HG03045 (cell line): ENCODE data around the gene CCDC61.

Experiments
- ATAC-seq: cut with Tn5 transposase; IDR thresholded peaks from one replicate; pipeline ENCODE4 v1.9.1; 2021; ENCODE audit warnings: mild to moderate bottlenecking, moderate library complexity; ENCODE audit not compliant: unreplicated experiment

Gene CCDC61

DNA sequence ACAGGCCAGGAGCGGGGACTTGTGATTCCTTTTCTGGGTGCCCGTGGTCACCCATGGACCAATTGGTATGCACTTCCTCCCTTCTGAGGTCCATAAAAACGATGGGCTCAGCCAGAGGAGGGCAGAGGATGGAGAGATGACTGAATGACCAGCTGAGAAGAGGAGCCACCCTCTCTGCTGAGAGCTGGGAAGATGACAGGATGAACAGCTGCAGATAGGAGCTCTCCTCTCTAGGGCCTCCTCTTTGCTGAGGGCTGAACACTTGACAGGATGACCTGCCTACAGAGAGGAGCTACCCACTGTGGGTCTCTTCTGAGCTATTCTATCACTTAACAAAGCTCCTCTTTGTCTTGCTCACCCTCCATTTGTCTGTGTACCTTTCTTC is 41.5 kb downstream of the CCDC61 start:
- ATAC-seq: no peak

DNA sequence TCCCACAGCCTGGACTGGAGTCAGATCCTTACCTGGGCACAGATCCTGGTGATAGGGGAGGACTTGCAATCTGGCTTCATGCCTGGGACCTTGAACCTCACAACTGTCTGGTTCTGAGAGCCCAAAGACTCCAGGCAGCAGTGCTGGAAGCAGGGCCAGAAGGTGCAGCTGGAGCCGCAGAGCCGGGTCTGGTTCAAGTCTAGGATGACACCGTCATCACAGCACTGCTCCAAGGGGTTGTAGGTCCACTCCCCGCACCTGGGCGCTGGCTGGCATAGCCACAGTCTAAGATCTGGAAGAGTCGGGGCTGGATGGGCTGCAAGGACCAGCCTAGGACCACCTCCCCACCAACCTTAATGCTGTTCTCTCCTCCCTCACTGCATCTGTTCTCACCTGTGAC is 44.9 kb downstream of the CCDC61 start:
- no peak for ATAC-seq

DNA sequence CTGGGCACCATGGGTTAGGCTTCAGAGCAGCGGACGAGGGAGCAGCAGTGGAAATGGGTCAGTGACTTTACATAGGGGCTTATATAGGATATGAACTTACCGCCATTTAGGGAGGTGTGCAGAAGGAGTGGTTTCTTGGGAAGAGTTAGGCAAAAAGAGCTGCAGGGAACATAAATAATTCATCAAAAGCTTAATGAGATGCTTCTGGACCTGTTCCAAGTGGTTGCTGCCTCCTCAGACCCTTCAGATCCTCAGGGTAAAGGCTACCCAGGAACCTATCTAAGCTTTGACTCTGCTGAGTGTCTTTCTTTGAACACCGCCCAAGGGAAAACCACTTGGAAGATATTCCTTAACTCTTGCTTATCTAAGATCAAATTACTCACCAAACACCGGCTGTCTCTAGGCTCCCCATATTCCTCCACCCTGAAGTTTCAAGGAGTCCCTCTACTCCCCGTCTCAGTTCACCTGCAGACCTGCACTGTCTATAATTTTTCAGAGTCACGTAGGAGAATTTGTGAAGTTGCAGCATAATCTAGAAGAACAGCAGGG is 45.8 kb downstream of the CCDC61 start, which contains the start of gene IGFL4:
Gene IGFL4 (minus strand): TSS at position 51 of the 549 bp plus-strand sequence. CDS start 40 bp downstream, at position 11.
- no peak for ATAC-seq

DNA sequence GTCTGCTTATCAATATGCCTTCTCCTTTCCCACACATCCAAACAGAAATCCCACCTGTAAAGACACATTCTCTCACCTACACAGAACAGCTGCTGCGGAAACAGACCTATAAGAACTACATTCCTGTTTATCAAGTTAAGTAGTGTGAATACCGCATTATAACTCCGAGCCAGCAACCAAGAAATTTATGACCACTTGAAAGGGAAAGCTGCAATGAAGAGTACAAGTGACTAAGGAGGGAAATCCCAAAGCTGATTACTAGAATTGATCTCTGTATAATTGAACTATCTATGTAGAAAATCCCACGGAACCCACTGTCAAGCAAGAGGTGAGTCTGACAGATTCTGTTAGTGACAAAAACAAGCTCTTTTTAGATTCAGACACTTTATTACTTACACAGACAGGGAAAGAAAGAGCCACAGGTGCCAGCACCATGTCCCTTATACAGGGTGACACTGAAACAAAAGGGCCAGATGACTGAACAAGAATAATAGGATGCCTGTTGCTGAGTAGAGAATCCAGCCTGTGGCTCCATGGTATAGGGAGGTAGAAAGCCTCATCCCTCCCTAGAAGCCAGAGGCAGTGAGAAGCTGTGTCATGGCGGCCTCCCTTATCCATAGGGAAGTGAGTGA is 47.1 kb downstream of the CCDC61 start:
- ATAC-seq: no peak

- ATAC-seq: no peak
Measured at GRCh38 chr19:46043519-46043918, 48.3 kb downstream of the CCDC61 start.

GRCh38 chr19:46049597-46049996 is 54.3 kb downstream of the CCDC61 start:
- ATAC-seq: no peak

DNA sequence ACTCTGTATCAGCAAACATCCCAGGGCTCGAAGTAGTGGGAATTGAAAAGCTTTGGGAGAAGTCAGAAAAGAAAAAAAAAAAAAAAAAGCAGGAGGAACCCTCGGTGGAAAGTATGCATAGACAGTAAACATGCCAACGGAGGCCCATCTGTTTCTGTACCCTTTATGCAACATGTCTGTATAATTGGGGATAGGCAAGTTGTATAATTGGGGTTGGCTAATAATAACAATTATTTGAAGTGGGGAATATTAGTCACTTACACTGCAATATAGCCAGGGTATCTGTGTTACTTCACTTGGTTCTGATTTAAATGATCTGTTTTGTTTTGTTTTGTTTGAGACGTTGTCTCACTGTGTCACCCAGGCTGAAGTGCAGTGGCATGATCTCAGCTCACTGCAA is 57.6 kb downstream of the CCDC61 start:
- ATAC-seq: no peak

- no peak for ATAC-seq
Measured at GRCh38 chr19:46056536-46056935, 61.3 kb downstream of the CCDC61 start.

DNA sequence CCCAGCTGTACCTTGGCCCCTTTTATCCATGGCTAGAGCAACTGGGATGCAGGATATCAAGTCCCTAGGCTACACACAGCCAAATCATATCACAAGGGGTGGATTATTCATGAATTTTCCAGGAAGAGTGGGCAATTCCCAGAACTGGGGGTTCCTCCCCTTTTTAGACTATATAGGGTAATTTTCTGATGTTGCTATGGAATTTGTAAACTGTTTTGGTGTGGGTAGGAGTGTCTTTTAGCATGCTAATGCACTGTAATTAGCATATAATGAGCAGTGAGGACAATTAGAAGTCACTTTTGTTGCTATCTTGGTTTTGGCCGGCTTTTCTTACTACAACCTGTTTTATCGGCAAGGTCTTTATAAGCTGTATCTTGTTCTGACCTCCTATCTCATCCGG is 63.5 kb downstream of the CCDC61 start:
- ATAC-seq: no peak

GRCh38 chr19:46060012-46060411 is 64.7 kb downstream of the CCDC61 start:
- no peak for ATAC-seq

DNA sequence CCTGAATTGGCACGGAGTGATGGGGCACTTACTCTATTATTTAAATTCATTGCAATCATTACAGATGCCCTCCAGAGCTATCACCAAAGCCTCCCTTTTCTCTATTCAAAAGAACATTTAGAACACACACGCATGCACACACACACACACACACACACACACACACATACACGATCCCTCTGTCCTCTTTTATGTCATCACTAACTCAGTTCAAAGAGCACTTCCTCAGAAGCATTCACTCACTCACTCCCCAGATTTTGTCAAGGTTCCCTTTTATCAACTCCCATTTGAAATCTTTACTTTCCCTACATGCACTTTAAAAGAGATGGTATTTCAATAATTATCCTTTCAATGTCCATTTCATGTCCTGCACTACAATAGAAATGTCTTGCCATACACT is 67.9 kb downstream of the CCDC61 start:
- ATAC-seq: no peak

GRCh38 chr19:46065486-46066071 is 70.3 kb downstream of the CCDC61 start:
- ATAC-seq: no peak

- no peak for ATAC-seq
Measured at GRCh38 chr19:46066471-46066870, 71.2 kb downstream of the CCDC61 start.

- ATAC-seq: no peak
Measured at GRCh38 chr19:46067691-46068090, 72.4 kb downstream of the CCDC61 start.
